A172 (cell line): ENCODE measurements around the gene KAT6B. TPM values are rescaled to one million over a fixed set of nuclear protein-coding genes. Genes with fewer than 3 reads are reported as not detected.

Experiments used
- DNase-seq: peaks from one replicate; pipeline ENCODE4 v3.0.0-alpha.2; 2015; ENCODE audit warnings: low spot score
- total RNA-seq: library from RNA; depleted of rRNA; stranded (reverse); fragments of >200 nt; shearing (Covaris generic); gene quantifications from 2 replicates; pipeline ENCODE4 v1.2.3, GENCODE V29; 2014

The KAT6B gene
- total RNA-seq, 1 experiment from 2014 or later: 8.0 TPM

GRCh38 chr10:75013007-75013406 lies 186.6 kb downstream of the KAT6B start:
- no peak for DNase-seq

- DNase-seq: no peak
Measured at GRCh38 chr10:75013522-75013921, 187.1 kb downstream of the KAT6B start.

- DNase-seq: no peak
Measured at GRCh38 chr10:75014516-75015230, 188.3 kb downstream of the KAT6B start.

GRCh38 chr10:75015442-75015841 lies 189.0 kb downstream of the KAT6B start:
- no peak for DNase-seq

GRCh38 chr10:75016325-75016724 lies 189.9 kb downstream of the KAT6B start:
- DNase-seq: no peak

GRCh38 chr10:75018251-75018650 lies 191.9 kb downstream of the KAT6B start:
- no peak for DNase-seq

- DNase-seq: no peak
Measured at GRCh38 chr10:75018686-75019307, 192.4 kb downstream of the KAT6B start.

- DNase-seq: peak; percentile 45
Measured at GRCh38 chr10:75019370-75019769, 193.0 kb downstream of the KAT6B start.

GRCh38 chr10:75020168-75020567 lies 193.8 kb downstream of the KAT6B start:
- DNase-seq: no peak

- no peak for DNase-seq
Measured at GRCh38 chr10:75021379-75022249, 195.2 kb downstream of the KAT6B start.

- no peak for DNase-seq
Measured at GRCh38 chr10:75023074-75023473, 196.7 kb downstream of the KAT6B start.

GRCh38 chr10:75024971-75025523 lies 198.6 kb downstream of the KAT6B start:
- DNase-seq: no peak

- DNase-seq: no peak
Measured at GRCh38 chr10:75028049-75028448, 201.6 kb downstream of the KAT6B start.

- no peak for DNase-seq
Measured at GRCh38 chr10:75028748-75029147, 202.3 kb downstream of the KAT6B start.

- DNase-seq: no peak
Measured at GRCh38 chr10:75029420-75029819, 203.0 kb downstream of the KAT6B start.

GRCh38 chr10:75029857-75030256 lies 203.5 kb downstream of the KAT6B start:
- DNase-seq: no peak

GRCh38 chr10:75030371-75030770 lies 204.0 kb downstream of the KAT6B start:
- DNase-seq: no peak

GRCh38 chr10:75032119-75032518 lies 205.7 kb downstream of the KAT6B start:
- DNase-seq: no peak

GRCh38 chr10:75032813-75033212 lies 206.4 kb downstream of the KAT6B start:
- DNase-seq: no peak

GRCh38 chr10:75033399-75034130 lies 207.2 kb downstream of the KAT6B start:
- DNase-seq: no peak

- peak; percentile 24 for DNase-seq
Measured at GRCh38 chr10:75034131-75034512, 207.7 kb downstream of the KAT6B start.
